Gastroesophageal sphincter (tissue), 3 donors: ENCODE data around the gene MAN2A2.

Experiments used
- EP300 ChIP-seq: sonication (generic); formaldehyde crosslinking; IDR thresholded peaks from one replicate; pipeline ENCODE4 v1.6.1; 2017; ENCODE audit warnings: antibody characterized with exemption, mild to moderate bottlenecking
- POLR2A ChIP-seq, 2 donors: fragments of 450-650 bp; IDR thresholded peaks; one replicate each; pipeline ENCODE4 v1.6.1; 2017; ENCODE audit warnings: antibody characterized with exemption in 2 of 2, mild to moderate bottlenecking in 2 of 2, moderate library complexity in 1 of 2
- TF ChIP-seq, protein P1 (sequence below), 4 experiments: fragments of 200-600 bp in 2 of 4; fragments of 450-650 bp in 2 of 4; sonication (generic) in 1 of 4; IDR thresholded peaks; one replicate each; pipeline ENCODE4 v1.5.1; 2017 to 2019; ENCODE audit warnings: antibody characterized with exemption in 4 of 4, mild to moderate bottlenecking in 2 of 4, moderate library complexity in 2 of 4

DNA sequence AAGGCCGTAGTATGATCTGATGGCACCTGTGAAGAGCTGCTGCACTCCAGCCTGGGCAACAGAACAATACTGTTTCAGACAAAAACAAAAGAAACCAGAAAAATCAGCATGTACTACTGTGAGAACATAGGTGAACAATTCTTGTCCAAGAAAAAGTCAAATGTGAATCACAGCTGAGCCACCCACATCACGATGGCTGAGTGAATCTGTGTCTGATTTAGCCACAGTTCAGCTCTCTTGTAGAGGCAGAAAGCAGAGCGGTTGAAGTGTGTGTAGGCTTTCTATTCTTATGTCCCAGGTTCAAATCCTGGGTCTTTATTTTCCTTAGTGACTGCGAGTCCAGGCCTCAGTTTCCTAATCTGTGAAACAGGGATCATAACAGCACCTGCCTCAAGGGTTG, 39.1 kb upstream of the MAN2A2 start:
- TF ChIP-seq, protein P1, sequence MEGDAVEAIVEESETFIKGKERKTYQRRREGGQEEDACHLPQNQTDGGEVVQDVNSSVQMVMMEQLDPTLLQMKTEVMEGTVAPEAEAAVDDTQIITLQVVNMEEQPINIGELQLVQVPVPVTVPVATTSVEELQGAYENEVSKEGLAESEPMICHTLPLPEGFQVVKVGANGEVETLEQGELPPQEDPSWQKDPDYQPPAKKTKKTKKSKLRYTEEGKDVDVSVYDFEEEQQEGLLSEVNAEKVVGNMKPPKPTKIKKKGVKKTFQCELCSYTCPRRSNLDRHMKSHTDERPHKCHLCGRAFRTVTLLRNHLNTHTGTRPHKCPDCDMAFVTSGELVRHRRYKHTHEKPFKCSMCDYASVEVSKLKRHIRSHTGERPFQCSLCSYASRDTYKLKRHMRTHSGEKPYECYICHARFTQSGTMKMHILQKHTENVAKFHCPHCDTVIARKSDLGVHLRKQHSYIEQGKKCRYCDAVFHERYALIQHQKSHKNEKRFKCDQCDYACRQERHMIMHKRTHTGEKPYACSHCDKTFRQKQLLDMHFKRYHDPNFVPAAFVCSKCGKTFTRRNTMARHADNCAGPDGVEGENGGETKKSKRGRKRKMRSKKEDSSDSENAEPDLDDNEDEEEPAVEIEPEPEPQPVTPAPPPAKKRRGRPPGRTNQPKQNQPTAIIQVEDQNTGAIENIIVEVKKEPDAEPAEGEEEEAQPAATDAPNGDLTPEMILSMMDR (IDR thresholded peaks at IDR 0.05): no peak
- TF ChIP-seq POLR2A (IDR thresholded peaks at IDR 0.05): no peak
- no peak for TF ChIP-seq EP300
